Hepatocyte (in vitro differentiated cells): ENCODE data around the gene WNT2B.

Source experiments
- EZH2 ChIP-seq: fragments of 200-600 bp; sonication (generic); IDR thresholded peaks from 2 replicates; pipeline ENCODE4 v1.6.1; 2016; ENCODE audit warnings: antibody characterized with exemption, mild to moderate bottlenecking, borderline replicate concordance
- TF ChIP-seq, protein P1 (sequence below): fragments of 200-600 bp; sonication (generic); IDR thresholded peaks from 2 replicates; pipeline ENCODE4 v1.5.1; 2016; ENCODE audit warnings: antibody characterized with exemption, mild to moderate bottlenecking; ENCODE audit not compliant: poor library complexity

DNA sequence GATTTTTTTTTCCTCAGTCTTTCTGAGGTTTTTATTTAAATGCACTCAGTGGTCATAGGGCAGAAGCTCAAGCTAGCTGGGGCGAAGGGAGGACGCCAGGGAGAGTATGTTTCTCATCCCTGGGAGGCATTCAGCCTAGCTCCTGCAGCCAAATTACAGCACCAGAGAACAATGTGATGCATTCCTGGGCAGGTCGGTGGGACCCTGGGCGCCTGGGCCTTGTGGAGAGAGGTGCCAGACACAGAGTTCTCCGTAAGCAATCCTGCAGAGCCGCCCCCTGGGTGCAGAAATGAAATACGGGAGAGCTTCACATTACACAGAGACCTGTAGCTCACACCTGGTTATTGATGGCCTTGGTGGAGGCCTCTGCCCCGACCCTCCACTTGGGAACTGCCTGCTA is 15.5 kb downstream of the WNT2B start:
- no peak for TF ChIP-seq EZH2
- TF ChIP-seq, protein P1, sequence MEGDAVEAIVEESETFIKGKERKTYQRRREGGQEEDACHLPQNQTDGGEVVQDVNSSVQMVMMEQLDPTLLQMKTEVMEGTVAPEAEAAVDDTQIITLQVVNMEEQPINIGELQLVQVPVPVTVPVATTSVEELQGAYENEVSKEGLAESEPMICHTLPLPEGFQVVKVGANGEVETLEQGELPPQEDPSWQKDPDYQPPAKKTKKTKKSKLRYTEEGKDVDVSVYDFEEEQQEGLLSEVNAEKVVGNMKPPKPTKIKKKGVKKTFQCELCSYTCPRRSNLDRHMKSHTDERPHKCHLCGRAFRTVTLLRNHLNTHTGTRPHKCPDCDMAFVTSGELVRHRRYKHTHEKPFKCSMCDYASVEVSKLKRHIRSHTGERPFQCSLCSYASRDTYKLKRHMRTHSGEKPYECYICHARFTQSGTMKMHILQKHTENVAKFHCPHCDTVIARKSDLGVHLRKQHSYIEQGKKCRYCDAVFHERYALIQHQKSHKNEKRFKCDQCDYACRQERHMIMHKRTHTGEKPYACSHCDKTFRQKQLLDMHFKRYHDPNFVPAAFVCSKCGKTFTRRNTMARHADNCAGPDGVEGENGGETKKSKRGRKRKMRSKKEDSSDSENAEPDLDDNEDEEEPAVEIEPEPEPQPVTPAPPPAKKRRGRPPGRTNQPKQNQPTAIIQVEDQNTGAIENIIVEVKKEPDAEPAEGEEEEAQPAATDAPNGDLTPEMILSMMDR: no peak
